NK-92 treated with Interleukin-12 subunit alpha and Interleukin-12 subunit beta, amount 100 ng/mL, for 24 hours (cell line): ENCODE measurements around the gene PPP1R1A.

Experiments
- DNase-seq: peaks from one replicate; lab custom pipeline; 2025; lab: John Stamatoyannopoulos, UW

The PPP1R1A gene

DNA sequence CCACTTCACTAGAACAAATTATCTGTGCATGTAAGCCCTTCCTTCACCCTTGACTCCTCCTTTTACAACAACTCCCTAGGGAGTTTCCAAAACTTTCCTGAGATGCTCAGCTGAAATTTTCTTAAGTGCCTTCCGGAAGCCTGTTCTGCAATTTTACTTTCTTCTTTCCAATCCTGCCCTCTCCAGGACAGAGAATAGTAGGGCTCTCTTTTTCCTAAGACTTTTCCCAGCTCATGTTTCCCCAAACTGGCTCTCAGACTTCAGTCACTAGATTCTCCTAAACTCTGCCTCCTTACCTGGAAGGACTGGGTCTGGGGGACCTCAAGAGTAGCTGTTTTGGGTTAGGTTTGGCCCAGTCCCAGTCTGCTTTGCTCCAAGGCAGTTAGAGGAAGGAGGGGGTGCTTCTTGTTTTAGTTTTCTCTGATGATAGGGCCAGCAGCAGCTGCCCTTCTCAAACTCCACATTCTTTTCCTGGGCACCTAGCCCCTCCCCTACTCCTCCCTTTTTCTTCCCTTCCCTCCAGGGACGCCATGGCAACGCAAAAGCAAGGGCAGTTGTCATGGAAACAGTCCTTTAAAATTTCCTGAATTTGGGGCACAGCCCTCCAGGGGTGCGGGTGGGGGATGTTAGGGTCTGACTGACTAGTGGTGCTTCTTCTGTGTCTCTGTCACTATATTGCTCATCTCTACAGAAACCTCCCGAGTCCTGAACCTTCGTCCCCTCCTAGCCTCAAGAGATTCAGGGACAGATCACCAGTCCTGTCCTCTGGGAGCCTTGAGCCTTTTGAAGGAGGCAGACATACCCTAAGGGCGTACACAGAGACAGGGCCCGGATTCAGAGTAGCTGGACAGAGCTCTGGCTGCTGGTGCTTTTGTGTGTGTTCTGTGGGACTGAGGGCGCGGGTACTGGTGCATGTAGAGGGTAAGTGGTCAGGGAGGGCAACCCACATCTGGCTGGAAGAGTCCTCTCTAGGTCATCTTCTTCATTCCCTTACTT is 17.0 kb downstream of the PPP1R1A start:
- DNase-seq = no peak

DNA sequence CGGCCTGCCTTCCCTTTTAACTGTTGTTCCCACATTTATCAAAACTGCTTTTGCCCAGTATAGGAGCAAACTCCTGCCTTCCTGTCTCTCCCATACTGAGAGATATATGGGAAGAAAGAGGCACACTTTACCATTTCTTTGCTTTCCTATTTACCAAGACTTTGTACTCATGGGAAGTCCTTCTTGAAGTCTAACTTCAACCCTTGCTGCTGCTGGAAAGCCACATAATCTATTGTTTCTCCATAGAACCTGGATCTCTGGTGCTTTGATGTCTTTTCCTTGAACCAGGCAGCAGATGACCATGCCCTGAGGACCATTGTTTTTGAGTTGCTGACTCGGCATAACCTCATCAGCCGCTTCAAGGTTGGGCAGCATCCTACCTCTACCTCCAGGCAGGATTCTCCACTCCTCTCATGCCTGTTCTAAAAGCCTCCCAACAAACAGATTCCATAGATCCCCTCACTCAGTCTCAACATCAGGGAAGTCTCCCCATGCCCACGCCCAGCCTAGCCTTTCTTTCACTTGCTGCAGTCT is 18.4 kb downstream of the PPP1R1A start:
- no peak for DNase-seq

GRCh38 chr12:54569072-54569471 is 19.4 kb downstream of the PPP1R1A start:
- DNase-seq = no peak

GRCh38 chr12:54566792-54567191 is 21.7 kb downstream of the PPP1R1A start:
- no peak for DNase-seq

DNA sequence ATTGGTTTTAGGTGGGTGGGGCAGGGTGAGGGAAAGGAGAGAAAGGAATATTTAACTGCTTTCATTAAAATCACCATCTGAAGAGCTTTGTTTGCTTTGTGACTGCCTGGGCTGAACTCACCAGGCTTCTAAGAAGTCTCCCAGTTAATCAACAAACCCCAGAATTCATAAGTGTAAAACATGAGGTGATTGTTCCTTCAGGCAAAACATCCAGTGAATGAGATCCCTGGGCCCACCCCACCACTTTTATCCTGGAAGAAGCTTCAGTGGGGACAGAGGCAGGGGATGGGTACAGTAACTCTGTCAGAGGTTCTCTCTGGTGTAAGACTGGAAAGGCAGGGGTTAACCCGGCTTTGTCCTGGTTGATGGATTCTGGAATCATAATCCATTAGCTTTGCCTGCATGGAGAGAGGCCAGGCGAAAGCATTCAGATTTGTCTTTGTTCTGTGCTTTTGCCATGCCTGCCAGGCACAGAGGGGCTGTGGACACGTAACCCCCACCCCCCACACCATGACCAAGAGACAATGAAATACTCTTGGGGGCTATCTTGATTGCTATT is 22.4 kb downstream of the PPP1R1A start:
- no peak for DNase-seq

DNA sequence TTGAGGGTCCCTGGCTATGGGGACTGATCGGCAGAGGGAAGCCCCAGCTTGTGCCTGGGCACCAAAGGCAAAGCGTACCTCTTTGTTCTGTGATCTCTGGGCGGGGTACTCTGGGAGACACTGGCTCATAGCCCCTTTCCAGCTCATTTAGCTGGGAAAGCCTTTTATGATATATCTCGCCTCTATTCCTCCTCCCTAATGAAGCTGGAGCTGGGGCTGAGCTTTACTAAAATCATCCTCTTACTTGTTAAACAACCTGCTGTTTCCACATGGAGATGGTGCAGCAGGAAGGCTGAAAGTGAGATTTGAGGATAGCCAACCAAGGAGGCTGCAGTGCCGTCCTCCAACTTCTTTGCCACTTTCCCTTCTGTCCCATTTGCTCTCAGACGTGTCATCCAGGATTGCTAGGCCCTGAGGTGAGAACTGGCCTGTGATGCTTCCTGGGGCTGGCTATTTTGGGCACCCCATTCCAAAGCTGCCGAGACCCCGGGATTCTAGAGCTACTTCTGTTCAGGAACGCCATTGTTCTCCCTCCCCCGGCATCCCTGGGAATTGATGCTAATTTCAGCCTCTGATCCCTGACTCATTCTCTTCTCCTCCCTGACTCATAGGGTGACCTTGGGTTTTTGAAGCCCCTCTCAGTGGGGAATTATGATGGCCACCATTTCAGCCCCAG is 23.0 kb downstream of the PPP1R1A start:
- no peak for DNase-seq

- no peak for DNase-seq
Measured at GRCh38 chr12:54564768-54565167, 23.7 kb downstream of the PPP1R1A start.

DNA sequence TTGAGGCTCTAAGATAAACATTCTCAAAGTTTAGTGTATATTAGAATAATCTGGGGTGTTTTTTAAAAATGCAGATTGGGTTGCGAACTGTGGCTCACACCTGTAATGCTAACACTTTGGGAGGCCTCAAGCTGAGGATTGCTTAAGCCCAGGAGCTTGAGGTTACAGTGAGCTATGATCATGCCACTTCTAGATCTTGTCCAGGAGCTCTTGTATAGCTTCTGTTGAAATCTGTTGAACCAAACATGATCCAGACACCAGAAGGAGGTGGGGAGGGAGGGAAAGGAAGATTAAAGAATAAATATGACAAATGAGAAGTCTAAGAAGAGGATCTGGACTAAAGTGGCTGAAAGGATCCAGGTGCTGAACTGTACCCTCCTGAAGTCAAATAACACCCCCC is 24.7 kb downstream of the PPP1R1A start:
- no peak for DNase-seq

DNA sequence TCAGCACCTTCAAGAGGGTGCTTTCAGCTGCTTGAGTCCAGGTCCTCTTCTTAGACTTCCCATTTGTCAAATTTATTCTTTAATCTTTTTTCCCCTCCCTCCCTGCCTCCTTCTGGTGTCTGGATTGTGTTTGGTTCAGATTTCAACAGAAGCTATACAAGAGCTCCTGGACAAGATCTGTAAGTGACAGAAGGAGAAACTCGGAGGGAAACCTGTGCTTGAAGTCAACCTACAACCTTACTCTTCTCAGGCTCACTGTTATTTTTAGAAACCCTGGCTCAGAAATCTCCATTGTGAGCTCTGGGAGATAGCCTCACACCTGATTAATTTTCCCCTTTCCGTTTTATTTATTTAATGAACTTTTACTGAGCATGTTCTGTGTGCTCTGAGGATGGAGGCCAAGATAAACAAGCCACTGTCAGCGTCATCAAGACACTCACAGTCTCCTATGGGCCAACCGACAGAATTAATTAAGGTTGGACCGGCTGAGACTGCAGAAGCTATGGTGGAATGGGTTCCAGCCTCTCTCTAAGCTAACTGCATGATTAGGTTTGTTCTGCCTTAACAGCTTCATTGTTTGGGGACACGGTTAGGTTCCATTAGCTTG is 25.6 kb downstream of the PPP1R1A start:
- no peak for DNase-seq

GRCh38 chr12:54561164-54561563 is 27.3 kb downstream of the PPP1R1A start:
- no peak for DNase-seq

DNA sequence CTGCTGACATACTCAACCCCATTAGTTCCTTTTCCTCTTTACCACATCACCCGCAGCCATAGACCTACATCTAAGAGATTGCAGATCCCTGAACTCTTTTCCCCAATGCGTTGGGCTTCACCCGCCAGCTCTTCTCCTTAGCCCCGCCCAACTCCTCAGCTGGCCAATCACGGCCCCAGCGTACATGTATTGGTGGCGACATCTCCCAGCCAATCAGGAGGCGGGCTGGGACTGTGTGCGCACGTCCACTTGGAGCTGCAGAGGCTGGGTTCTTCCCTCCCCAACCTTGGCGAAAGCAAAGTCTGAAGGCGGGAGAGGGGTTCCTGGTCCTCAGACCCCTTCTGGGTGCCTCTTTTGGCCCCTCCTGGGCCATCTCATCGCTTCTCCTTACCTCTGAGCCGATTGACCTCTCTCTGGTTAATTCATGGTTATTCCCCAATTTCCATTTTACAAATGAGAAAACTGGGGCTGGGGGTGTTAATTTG is 28.0 kb downstream of the PPP1R1A start:
- no peak for DNase-seq

- no peak for DNase-seq
Measured at GRCh38 chr12:54558759-54559158, 29.7 kb downstream of the PPP1R1A start.

DNA sequence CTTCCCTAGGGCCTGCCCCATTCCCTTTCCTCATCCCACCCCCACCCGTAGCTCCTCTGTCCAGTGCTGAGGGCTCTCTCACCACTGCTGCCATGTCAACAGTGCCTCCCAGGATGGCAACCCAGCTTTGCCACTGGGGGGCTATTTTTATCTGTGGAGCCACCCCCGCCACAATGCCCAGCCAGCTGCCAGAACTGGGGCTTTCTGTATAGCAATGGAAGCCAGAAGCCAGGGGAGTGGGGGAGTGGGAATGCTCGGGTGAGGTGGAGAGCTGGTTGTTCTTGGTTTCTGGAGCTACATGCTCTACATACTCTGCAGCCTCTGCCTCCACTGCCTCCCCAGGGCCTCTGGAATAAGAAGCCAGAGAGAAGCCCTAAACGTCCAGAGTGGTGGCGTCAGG is 30.1 kb downstream of the PPP1R1A start:
- no peak for DNase-seq

DNA sequence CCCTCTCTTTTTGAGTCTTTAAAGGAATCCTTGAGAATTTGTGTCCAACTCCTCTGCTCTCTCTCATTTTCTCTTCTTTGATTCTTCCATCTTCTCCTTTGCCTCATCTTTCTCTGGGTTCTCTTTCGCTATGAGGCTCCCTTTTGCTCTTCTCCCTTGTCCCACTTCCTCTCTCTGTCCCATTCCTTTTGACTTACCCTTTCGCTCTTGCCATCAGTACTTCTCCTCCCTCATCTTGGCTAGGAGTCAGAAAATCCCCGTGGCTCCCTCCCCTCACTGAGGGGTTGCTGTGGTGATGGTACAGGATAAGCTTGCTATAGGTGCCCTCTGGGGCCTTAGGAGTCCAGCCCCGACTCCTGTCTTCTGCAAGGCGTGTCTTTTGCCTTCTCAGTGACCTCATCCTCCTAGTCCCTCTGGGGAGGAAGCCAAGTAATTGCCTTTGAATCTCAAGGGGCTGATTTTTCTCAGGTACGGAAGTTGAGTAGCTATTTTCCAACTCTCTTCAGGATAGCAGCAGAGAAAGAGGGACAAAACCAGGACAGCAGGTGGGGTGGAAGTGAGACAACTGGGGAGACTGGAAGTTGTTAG is 32.7 kb downstream of the PPP1R1A start:
- no peak for DNase-seq

DNA sequence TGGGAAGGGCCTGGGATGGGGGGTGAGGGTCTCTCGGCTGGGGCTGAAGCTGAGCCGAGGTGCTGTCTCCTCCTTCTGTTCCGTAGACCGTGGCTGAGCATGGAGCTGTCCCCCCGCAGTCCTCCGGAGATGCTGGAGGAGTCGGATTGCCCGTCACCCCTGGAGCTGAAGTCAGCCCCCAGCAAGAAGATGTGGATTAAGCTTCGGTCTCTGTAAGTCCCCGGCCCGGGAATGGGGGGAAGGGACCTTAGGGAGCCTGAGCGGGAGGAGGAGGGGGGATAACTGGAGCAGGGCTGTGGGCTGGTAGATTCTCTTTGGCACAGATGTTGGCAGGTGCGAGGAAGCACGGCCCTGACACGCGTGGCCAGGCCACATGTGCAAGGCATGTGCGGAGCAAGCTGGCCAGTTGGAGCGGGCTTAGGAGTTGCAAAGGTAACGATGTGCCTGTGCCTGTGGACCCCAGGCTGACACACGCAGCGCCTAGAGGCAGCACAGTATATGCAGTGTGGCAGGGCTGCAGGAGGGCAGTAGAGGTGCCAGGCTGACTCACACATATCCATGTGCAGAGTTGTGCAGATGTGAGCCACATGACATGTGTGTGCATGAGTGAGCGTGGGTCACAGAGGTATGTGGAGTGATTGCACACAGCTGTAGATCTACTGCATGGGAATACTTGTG is 38.5 kb downstream of the PPP1R1A start:
- DNase-seq = no peak

DNA sequence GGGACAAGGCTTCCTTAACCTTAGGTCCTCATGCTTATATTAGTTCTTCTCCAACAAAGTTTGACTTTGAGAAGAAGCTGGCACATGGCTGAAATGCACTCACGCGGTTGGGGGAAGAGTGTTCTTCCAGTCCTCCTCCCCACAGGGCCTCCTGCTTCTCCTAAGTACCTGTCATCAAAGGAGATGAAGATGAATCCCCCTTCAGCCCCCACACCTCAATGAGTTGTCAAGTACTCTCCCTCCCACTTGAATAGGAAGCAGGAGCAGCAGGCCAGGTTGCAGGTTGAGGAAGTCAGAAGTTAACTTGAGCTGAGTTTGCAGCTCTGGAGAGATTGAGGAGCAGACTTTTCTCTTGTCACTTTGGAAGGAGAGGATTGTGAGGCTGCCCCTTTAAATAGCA is 41.9 kb downstream of the PPP1R1A start:
- no peak for DNase-seq

GRCh38 chr12:54544743-54545142 is 43.7 kb downstream of the PPP1R1A start:
- DNase-seq = no peak

DNA sequence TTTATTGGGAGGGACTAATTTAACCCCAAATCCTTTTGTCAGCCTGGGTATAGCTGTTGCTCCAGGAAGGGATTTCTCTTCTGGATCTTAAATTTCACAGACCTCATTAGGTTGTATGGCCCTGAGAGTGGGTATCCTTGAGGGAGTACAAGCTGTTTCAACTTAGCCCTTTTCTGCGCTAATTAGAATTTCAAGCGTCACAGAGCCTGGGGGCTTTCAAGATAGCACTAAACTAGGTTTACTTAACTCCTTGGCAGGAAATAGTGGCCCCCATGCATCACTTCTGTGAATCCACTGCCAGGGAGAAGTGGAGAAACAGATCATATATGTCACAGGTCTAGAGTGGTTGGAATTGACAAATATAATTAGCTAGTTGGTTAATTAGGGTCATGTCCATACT is 44.9 kb downstream of the PPP1R1A start:
- no peak for DNase-seq

GRCh38 chr12:54541751-54542290 is 46.6 kb downstream of the PPP1R1A start:
- DNase-seq = no peak

- DNase-seq = no peak
Measured at GRCh38 chr12:54538136-54538700, 50.2 kb downstream of the PPP1R1A start.
